Lower leg skin (tissue), 3 donors: ENCODE data around the gene IGSF21.

Source experiments
- CTCF ChIP-seq, 3 donors: fragments of 450-650 bp; IDR thresholded peaks; one replicate each; pipeline ENCODE4 v1.5.1; 2016; ENCODE audit warnings: antibody characterized with exemption in 3 of 3, mild to moderate bottlenecking in 3 of 3, moderate library complexity in 2 of 3
- POLR2A ChIP-seq, 2 donors: fragments of 450-650 bp; IDR thresholded peaks; one replicate each; pipeline ENCODE4 v1.6.1; 2016 to 2017; ENCODE audit warnings: antibody characterized with exemption in 2 of 2, mild to moderate bottlenecking in 1 of 2, moderate library complexity in 1 of 2

- no peak for TF ChIP-seq CTCF (IDR thresholded peaks at IDR 0.05)
- TF ChIP-seq POLR2A (IDR thresholded peaks at IDR 0.05): no peak
Observed at GRCh38 chr1:18155881-18156385, 48.3 kb downstream of the IGSF21 start.
